PC-3 (cell line): Measurements from ENCODE around the gene NDUFV3. TPM values are rescaled to one million over a fixed set of nuclear protein-coding genes. Genes with fewer than 3 reads are reported as not detected.

Source experiments
- ATAC-seq: fragments of 200-7000 bp; cut with Tn5 transposase; 2 replicates; pipeline ENCODE4 v1.9.1; 2020; ENCODE audit warnings: mild to moderate bottlenecking, moderate library complexity
- BruUV-seq: library from RNA; stranded (reverse); fragments of 400-500 nt; replicated peaks from 2 replicates; lab custom pipeline; 2021; lab: Mats Ljungman, UMichigan
- CTCF ChIA-PET: fragments of 300-600 bp; sonication (Branson Sonifier 250); formaldehyde crosslinking; loops from one replicate; lab custom pipeline; 2022; ENCODE audit warnings: antibody characterized with exemption; lab: Charles Lee
- POLR2A ChIA-PET: fragments of 300-600 bp; sonication (Branson Sonifier 250); formaldehyde crosslinking; loops from one replicate; lab custom pipeline; 2022; ENCODE audit warnings: antibody characterized with exemption; ENCODE audit not compliant: unreplicated experiment; lab: Charles Lee
- DNase-seq: peaks from one replicate; pipeline ENCODE4 v3.0.0-alpha.2; 2015
- H2AFZ ChIP-seq: fragments of 300-600 bp; sonication (generic); 2 replicates; pipeline ENCODE4 v1.6.0; 2016; ENCODE audit warnings: antibody characterized with exemption, low read length
- H3F3A ChIP-seq: fragments of 300-600 bp; sonication (generic); one replicate; pipeline ENCODE4 v1.6.0; 2017; ENCODE audit warnings: antibody characterized with exemption, low read length, control low read depth, mild to moderate bottlenecking; ENCODE audit not compliant: unreplicated experiment
- H3K27ac ChIP-seq: fragments of 300-600 bp; sonication (generic); 2 replicates; pipeline ENCODE4 v1.5.1; 2016; ENCODE audit warnings: mild to moderate bottlenecking, low read length
- H3K27me3 ChIP-seq: fragments of 300-600 bp; sonication (generic); 2 replicates; pipeline ENCODE4 v1.6.1; 2016; ENCODE audit warnings: low read length, mixed read lengths
- H3K36me3 ChIP-seq: fragments of 300-600 bp; sonication (generic); 2 replicates; pipeline ENCODE4 v1.6.1; 2016; ENCODE audit warnings: low read depth, mixed run types, low read length, mixed read lengths
- H3K4me1 ChIP-seq: fragments of 300-600 bp; sonication (generic); 2 replicates; pipeline ENCODE4 v1.5.1; 2016; ENCODE audit warnings: low read length; ENCODE audit not compliant: insufficient read depth
- H3K4me2 ChIP-seq: fragments of 300-600 bp; sonication (generic); 2 replicates; pipeline ENCODE4 v1.6.0; 2016; ENCODE audit warnings: low read length
- H3K4me3 ChIP-seq: fragments of 300-600 bp; sonication (generic); 2 replicates; pipeline ENCODE4 v1.5.1; 2016; ENCODE audit warnings: mild to moderate bottlenecking, low read length, mixed read lengths
- H3K79me2 ChIP-seq: fragments of 300-600 bp; sonication (generic); 2 replicates; pipeline ENCODE4 v1.6.1; 2017; ENCODE audit warnings: low read length, mixed read lengths
- H3K9ac ChIP-seq: fragments of 300-600 bp; sonication (generic); 2 replicates; pipeline ENCODE4 v1.6.0; 2016; ENCODE audit warnings: mild to moderate bottlenecking, low read length
- H3K9me2 ChIP-seq: fragments of 300-600 bp; sonication (generic); replicated peaks from 2 replicates; pipeline ENCODE4 v1.6.1; 2016; ENCODE audit warnings: mixed run types, low read length, mixed read lengths
- H3K9me3 ChIP-seq: fragments of 300-600 bp; sonication (generic); 2 replicates; pipeline ENCODE4 v1.6.1; 2016; ENCODE audit warnings: low read length, mixed read lengths
- H4K20me1 ChIP-seq: fragments of 300-600 bp; sonication (generic); 2 replicates; pipeline ENCODE4 v1.6.1; 2016; ENCODE audit warnings: low read length, mixed read lengths
- EZH2 ChIP-seq: fragments of 300-600 bp; sonication (generic); IDR thresholded peaks from one replicate; pipeline ENCODE4 v1.6.1; 2017; ENCODE audit warnings: antibody characterized with exemption, mild to moderate bottlenecking, low read length; ENCODE audit not compliant: unreplicated experiment
- EZH2phosphoT487 ChIP-seq: fragments of 300-600 bp; sonication (generic); IDR thresholded peaks from 2 replicates; pipeline ENCODE4 v1.6.1; 2018; ENCODE audit warnings: mild to moderate bottlenecking, antibody characterized with exemption, low read length, borderline replicate concordance
- intact Hi-C: fragments of 100-400 bp; cut with micrococcal nuclease; formaldehyde crosslinking; loops from 2 replicates; pipeline ENCODE4 v1.9.0; 2023
- total RNA-seq: library from RNA; depleted of rRNA; stranded (reverse); fragments of >200 nt; gene quantifications from 2 replicates; pipeline ENCODE4 v1.2.3, GENCODE V29; 2014
- TF ChIP-seq, protein P1 (sequence below): fragments of 300-600 bp; sonication (generic); conservative IDR thresholded peaks from 2 replicates; pipeline ENCODE4 v1.5.1; 2017; ENCODE audit warnings: antibody characterized with exemption, low read depth, mild to moderate bottlenecking, low read length

NDUFV3 gene
- total RNA-seq, 1 experiment from 2014 or later, result 61.6 TPM

GRCh38 chr21:42880352-42880751, 12.8 kb upstream of the NDUFV3 start:
- ATAC-seq (no peak), DNase-seq (no peak)
- Histone ChIP-seq H3F3A (no peaks in the 10 kb centered on the region), H3K27me3 (no peaks in the 10 kb centered on the region), H2AFZ (no peak overlapping the region; the same call in 1 of the 2 replicates), H3K4me2 (peak overlapping the region; percentile 90), H4K20me1 (0 out of 2 replicates have a peak, but pooled peaks cover 5% of the 10 kb centered on the region), H3K9me3 (no peaks in the 10 kb centered on the region), H3K4me3 (peak overlapping the region; percentile 78), H3K4me1 (peaks cover 11% of the 10 kb centered on the region), H3K27ac (no peak overlapping the region), H3K9me2 (no peaks in the 10 kb centered on the region), H3K9ac (peak overlapping the region; percentile 99), H3K79me2 (peaks cover 52% of the 10 kb centered on the region), H3K36me3 (peaks cover 10% of the 10 kb centered on the region; the same call in 1 of the 2 replicates)
- intact Hi-C loops, result no loop called here
- BruUV-seq, result no TSS peak
- POLR2A ChIA-PET, result no interaction called here
- TF ChIP-seq EZH2phosphoT487 (no peak), EZH2 (no peak)
- TF ChIP-seq, protein P1, sequence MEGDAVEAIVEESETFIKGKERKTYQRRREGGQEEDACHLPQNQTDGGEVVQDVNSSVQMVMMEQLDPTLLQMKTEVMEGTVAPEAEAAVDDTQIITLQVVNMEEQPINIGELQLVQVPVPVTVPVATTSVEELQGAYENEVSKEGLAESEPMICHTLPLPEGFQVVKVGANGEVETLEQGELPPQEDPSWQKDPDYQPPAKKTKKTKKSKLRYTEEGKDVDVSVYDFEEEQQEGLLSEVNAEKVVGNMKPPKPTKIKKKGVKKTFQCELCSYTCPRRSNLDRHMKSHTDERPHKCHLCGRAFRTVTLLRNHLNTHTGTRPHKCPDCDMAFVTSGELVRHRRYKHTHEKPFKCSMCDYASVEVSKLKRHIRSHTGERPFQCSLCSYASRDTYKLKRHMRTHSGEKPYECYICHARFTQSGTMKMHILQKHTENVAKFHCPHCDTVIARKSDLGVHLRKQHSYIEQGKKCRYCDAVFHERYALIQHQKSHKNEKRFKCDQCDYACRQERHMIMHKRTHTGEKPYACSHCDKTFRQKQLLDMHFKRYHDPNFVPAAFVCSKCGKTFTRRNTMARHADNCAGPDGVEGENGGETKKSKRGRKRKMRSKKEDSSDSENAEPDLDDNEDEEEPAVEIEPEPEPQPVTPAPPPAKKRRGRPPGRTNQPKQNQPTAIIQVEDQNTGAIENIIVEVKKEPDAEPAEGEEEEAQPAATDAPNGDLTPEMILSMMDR, result no peak
- CTCF ChIA-PET, result no interaction called here

DNA sequence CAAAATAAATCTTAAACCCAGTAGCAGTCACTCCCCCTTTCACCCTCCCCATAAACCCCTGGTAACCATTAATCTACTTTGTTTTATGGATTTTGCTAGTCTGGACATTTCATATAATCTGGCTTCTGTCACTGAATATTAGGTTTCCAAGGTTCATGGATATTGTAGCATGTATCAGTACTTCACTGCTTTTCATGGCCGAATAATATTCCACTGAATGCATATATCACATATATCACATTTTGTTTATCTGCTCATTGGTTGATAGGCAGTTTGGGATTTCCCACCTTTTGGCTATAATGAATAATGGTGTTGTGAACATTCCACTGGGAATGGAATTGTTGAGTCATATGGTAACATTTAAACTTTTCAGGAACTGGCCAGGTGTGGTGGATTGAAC, 9.2 kb upstream of the NDUFV3 start:
- Histone ChIP-seq H3K4me1 (peaks cover 6% of the 10 kb centered on the region; the same call in 1 of the 2 replicates), H4K20me1 (no peaks in the 10 kb centered on the region), H3K9me3 (no peaks in the 10 kb centered on the region), H3K4me2 (no peak overlapping the region), H3K79me2 (peaks cover 16% of the 10 kb centered on the region), H3F3A (no peaks in the 10 kb centered on the region), H3K36me3 (no peaks in the 10 kb centered on the region), H3K27ac (no peak overlapping the region), H3K4me3 (no peak overlapping the region), H3K27me3 (no peaks in the 10 kb centered on the region), H3K9me2 (no peaks in the 10 kb centered on the region), H2AFZ (no peak overlapping the region), H3K9ac (no peak overlapping the region)
- ChIA-PET POLR2A (no interaction called here), CTCF (no interaction called here)
- TF ChIP-seq, protein P1, result no peak
- TF ChIP-seq EZH2phosphoT487, result no peak
- TF ChIP-seq EZH2, result no peak
- no TSS peak for BruUV-seq
- intact Hi-C loops, result no loop called here
- DNase-seq (no peak), ATAC-seq (no peak)

DNA sequence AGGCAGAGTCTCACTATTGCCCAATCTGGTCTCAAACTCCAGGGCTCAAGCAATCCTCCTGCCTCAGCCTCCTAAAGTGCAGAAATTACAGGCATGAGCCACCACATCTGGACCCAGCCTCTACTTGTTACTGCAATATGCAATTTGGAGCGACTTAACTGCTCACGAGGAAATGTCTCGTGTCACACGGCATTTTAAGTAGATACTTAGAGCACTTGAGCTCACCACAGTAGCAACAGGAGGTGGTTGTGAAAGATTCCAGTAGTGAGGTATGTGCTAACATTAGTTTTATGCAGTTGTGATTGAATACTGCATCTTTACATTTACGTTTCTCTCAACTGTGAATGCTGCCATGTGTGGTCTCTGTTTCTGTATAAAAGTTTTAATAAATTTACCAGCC, 5.8 kb upstream of the NDUFV3 start:
- intact Hi-C loops, result no loop called here
- DNase-seq, result no peak
- no peak for ATAC-seq
- H3K79me2 ChIP-seq, result no peaks in the 10 kb centered on the region
- no peak overlapping the region for H3K4me3 ChIP-seq
- no peak overlapping the region for H2AFZ ChIP-seq
- no peaks in the 10 kb centered on the region for H3K27me3 ChIP-seq
- TF ChIP-seq EZH2phosphoT487 (no peak), EZH2 (no peak)
- TF ChIP-seq, protein P1, result no peak
- no TSS peak for BruUV-seq
- H3K36me3 ChIP-seq, result no peaks in the 10 kb centered on the region
- H3K4me2 ChIP-seq, result no peak overlapping the region
- H4K20me1 ChIP-seq, result no peaks in the 10 kb centered on the region
- no peak overlapping the region for H3K9ac ChIP-seq
- H3K9me3 ChIP-seq, result no peaks in the 10 kb centered on the region
- peaks cover 3% of the 10 kb centered on the region for H3K4me1 ChIP-seq
- H3K27ac ChIP-seq, result no peak overlapping the region
- ChIA-PET CTCF (no interaction called here), POLR2A (no interaction called here)
- H3F3A ChIP-seq, result no peaks in the 10 kb centered on the region
- no peaks in the 10 kb centered on the region for H3K9me2 ChIP-seq
